ENCODE measurements around the gene YTHDC1. TPM values are rescaled to one million over a fixed set of nuclear protein-coding genes. Genes with fewer than 3 reads are reported as not detected.

Gene YTHDC1
- total and polyA plus RNA-seq, 8 donors: 55.0 to 228 (median 181) TPM

DNA sequence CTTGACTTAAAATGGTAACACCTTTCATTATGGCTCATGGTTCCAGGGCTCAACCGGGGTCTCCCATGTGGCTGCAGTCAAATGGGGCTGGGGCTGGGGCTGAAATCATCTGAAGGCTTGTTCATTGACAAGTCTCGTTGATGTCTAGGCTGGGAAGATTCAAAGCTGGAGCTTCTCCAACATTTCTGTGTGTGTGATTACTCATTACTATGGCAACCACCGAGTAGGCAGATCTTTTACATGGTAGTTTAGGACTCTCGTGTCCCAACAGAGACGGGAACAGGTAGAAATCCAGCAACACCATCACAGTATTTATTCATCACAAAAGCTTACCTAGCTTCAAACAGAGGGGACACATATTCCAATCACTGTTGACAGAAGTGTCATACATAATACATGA lies 7.8 kb downstream of the YTHDC1 start:
- no peak for ATAC-seq

GRCh38 chr4:68338625-68339024 lies 11.3 kb downstream of the YTHDC1 start:
- peak in 1 of 4 donors; percentile 29 for DNase-seq
- H3K27ac ChIP-seq: no peak overlapping the region
- H3K4me3 ChIP-seq: no peak overlapping the region
- H3K9me3 ChIP-seq: no peaks in the 10 kb centered on the region
- H3K4me1 ChIP-seq: peaks cover 17 to 62% of the 10 kb centered on the region in 2 donors
- intact Hi-C loops (cut with DNase I): no loop called here
- H3K27me3 ChIP-seq: no peaks in the 10 kb centered on the region
- peaks cover 0 to 37% of the 10 kb centered on the region in 2 donors for H3K36me3 ChIP-seq
- TF ChIP-seq CTCF (IDR thresholded peaks at IDR 0.05): no peak
- ATAC-seq: peak; percentile 89

More for the DNA sequence above, 7.8 kb downstream of the YTHDC1 start:
- no peaks in the 10 kb centered on the region for H3K9me3 ChIP-seq
- no peak for TF ChIP-seq CTCF (IDR thresholded peaks at IDR 0.05)
- H3K4me3 ChIP-seq: no peak overlapping the region
- intact Hi-C loops (cut with DNase I): no loop called here
- H3K27ac ChIP-seq: peak overlapping the region in 1 of 2 donors; percentile 52
- peak in 2 of 4 donors; percentile 24 to 57 for DNase-seq
- peaks cover 22 to 91% of the 10 kb centered on the region in 2 donors for H3K4me1 ChIP-seq
- no peaks in the 10 kb centered on the region for H3K27me3 ChIP-seq
- H3K36me3 ChIP-seq: peaks cover 0 to 6% of the 10 kb centered on the region in 2 donors

GRCh38 chr4:68337522-68337921 lies 12.4 kb downstream of the YTHDC1 start:
- no peak for TF ChIP-seq CTCF (IDR thresholded peaks at IDR 0.05)
- no peaks in the 10 kb centered on the region for H3K27me3 ChIP-seq
- ATAC-seq (no peak), DNase-seq (no peak)
- H3K27ac ChIP-seq: no peak overlapping the region
- peaks cover 17 to 50% of the 10 kb centered on the region in 2 donors for H3K4me1 ChIP-seq
- no peaks in the 10 kb centered on the region for H3K9me3 ChIP-seq
- intact Hi-C loops (cut with DNase I): no loop called here
- H3K4me3 ChIP-seq: no peak overlapping the region
- peaks cover 0 to 46% of the 10 kb centered on the region in 2 donors for H3K36me3 ChIP-seq

DNA sequence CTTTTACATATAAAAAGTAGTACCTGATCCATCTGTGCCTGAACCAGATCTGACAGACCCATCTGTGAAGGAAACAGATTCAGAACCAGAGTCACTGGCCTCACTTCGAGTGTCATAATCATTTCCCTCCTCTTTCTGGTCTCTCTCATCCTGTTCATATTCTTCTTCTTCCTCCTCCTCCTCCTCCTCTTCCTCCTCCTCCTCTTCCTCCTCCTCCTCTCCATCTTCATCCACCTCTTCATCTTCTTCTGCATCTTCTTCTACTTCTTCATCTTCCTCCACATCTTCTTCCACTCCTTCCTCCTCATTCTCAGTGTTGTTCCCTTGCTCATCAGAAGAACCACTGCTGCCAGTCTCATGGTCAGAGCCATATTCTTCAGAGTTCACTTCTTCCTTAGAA lies 12.9 kb downstream of the YTHDC1 start:
- intact Hi-C loops (cut with DNase I): no loop called here
- no peaks in the 10 kb centered on the region for H3K9me3 ChIP-seq
- DNase-seq (no peak), ATAC-seq (no peak)
- no peaks in the 10 kb centered on the region for H3K27me3 ChIP-seq
- peaks cover 0 to 51% of the 10 kb centered on the region in 2 donors for H3K36me3 ChIP-seq
- no peak for TF ChIP-seq CTCF (IDR thresholded peaks at IDR 0.05)
- H3K27ac ChIP-seq: no peak overlapping the region
- H3K4me1 ChIP-seq: peaks cover 17 to 45% of the 10 kb centered on the region in 2 donors
- no peak overlapping the region for H3K4me3 ChIP-seq

DNA sequence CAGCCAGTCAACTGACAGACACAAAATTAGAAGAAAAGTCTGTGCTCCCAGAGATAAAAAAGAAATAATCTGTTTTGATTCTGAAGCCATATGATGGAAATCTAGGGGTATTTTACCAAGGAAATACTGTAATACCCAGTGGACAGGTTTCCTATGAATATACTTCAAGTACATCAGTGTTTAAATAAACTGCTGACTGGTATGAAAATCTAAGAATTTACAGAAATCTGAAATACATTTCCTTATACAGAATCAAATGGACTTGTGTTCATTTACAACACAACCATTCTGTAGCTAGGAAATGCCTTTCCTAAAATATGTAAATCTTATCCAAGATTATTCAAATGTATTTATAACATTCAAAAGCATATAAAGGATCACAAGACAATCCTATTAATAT lies 13.4 kb downstream of the YTHDC1 start:
- Histone ChIP-seq H3K4me1 (peaks cover 17 to 41% of the 10 kb centered on the region in 2 donors), H3K27me3 (no peaks in the 10 kb centered on the region), H3K4me3 (no peak overlapping the region), H3K27ac (no peak overlapping the region), H3K9me3 (no peaks in the 10 kb centered on the region), H3K36me3 (peaks cover 0 to 56% of the 10 kb centered on the region in 2 donors)
- ATAC-seq (no peak), DNase-seq (no peak)
- no peak for TF ChIP-seq CTCF (IDR thresholded peaks at IDR 0.05)
- intact Hi-C loops (cut with DNase I): no loop called here
